GM12801 (cell line): ENCODE data around the gene PAQR6.

Experiments used
- CTCF ChIP-seq: IDR thresholded peaks from one replicate; pipeline ENCODE4 v1.5.1; 2011; ENCODE audit warnings: control low read depth; ENCODE audit not compliant: insufficient read length; ENCODE audit errors: extremely low read depth

PAQR6 gene

GRCh38 chr1:156200044-156200443 lies 47.8 kb downstream of the PAQR6 start:
- TF ChIP-seq CTCF = no peak

DNA sequence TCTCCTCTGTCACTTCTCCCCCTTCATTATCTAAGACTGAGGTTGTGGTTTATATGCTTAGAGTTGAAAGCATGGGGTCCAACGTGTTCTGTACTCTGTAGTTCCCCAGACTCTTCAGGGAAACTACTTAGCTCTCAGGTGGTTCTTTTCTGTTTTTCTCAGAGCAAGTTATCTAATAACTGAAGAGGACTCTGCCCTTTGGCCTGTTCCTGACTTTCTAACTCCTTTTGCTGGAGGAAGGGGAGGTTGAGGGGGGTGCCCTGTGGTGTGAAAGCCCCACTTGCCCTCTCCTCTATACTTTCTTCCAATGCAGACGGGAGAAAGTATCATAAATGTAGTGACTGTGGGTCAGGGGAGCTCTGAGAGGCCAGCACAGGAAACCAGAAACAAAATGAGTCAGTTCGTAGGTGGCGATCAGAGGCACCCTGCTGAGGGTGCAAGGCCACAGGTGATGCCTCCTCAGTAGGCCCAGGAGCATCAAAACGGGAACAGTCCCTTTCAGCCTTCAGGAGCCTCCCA lies 49.0 kb downstream of the PAQR6 start:
- TF ChIP-seq CTCF = no peak

DNA sequence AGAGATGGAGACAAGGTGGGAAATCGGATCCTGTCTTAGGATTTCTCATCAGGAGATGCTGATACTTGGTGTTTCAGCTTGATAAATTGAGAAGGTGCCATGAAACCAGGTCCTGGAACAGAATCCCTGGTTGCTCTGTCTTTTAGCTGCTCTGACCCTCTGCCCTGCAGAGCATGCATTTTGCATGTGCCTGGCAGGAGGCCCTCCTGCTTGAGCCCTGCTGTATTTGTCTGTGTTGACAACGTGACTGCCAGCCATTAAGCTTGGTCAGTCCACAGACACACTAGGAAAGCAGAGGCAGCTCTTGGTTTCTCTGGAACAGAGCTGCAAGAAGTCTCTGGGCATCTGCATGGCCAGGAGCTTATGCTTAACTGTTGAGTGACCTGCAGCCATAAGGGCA lies 51.4 kb downstream of the PAQR6 start:
- TF ChIP-seq CTCF = no peak

DNA sequence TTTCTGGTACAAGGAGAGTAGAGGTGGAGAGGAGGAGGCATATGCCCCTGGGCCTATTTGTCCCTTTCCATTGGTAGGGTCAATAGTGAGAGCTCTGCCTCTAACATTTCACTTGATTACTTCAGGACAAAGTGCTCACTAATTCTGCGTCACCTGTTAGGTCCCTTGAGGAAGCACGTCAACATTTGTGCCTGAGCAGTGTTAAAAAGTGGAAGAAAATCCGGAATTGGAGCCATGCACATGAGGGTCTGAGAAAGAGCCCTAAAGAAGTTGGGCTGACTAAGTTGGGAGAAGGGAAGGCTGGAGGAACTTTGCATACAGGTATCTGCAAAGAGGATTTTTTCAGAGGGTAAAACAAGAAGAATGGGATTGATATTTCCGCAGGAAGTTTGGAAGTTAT lies 52.0 kb downstream of the PAQR6 start:
- TF ChIP-seq CTCF = no peak

GRCh38 chr1:156194300-156194652 lies 53.6 kb downstream of the PAQR6 start:
- TF ChIP-seq CTCF = no peak

DNA sequence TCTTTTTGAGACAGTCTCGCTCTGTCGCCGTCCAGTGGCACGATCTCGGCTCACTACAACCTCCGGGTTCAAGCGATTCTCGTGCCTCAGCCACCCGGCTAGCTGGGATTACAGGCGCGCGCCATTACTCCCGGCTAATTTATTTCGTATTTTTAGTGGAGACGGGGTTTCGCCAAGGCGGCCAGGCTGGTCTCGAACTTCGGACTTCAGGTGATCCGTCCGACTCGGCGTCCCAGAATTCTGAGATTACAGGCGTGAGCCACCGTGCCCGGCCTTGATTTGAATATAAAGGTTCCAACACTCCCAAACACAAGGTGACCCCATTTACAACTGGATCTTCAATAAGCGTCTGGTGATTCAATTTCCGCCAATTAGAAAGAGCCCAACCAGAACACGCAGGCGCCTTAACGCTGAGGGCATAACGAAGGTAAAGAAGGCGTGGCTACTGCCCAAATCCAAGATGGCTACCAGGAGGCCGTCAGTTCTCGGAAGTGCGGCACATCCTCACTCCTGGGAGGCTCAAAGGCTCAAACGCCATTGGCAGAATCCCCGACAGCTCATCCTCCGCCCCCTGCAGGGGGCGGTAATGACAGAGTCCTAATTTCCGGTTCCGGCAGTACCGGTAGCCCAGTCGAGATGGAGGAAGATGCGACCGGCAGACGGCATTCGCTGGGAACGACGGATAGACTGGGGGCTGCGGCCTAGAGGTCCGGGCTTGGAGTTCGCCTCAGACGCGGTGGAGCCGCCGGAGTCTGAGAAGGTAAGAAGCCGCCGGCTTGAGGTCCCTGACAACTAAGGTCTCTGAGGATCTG lies 54.2 kb downstream of the PAQR6 start, which contains the start of gene SLC25A44:
TSS of gene SLC25A44 (plus strand) at position 617 of the 812 bp plus-strand sequence. CDS start 5,744 bp downstream, outside the sequence.
- no peak for TF ChIP-seq CTCF
